HG03097 (cell line): ENCODE data around the gene SMPDL3A.

Experiments
- ATAC-seq: cut with Tn5 transposase; IDR thresholded peaks from one replicate; pipeline ENCODE4 v1.9.1; 2021; ENCODE audit not compliant: unreplicated experiment, low FRiP score

Gene SMPDL3A

DNA sequence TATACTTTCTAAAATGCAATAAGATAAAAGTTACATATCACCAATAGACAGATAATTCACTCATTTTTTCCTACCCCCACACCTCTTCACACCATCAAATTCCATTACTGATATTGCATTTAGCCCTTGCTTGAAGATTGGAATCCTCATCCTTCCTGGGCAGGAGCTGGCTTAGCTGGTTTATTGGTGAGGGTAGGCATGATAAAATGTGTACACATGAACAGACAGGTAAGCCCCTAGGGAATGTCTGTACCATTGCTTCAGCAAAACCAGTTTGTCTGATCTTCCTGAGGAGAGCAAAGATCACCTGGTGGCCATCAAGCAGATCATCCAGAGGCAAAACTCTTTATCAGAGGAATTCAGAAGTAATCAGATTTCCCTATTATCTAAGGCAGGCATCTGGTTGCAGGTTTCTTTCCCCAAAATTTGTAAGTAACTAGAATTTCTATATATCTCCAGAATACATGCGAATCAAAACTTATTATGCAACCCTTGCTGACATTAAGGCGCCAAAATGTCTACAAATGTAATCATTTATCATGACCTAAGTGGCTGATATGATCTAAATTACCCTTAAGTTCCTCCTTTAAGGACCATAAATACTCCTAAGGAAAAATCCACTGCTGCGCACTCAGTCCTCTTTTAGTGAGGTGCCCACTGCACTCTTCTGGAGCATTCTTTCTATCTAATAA is 16.2 kb upstream of the SMPDL3A start:
- no peak for ATAC-seq

DNA sequence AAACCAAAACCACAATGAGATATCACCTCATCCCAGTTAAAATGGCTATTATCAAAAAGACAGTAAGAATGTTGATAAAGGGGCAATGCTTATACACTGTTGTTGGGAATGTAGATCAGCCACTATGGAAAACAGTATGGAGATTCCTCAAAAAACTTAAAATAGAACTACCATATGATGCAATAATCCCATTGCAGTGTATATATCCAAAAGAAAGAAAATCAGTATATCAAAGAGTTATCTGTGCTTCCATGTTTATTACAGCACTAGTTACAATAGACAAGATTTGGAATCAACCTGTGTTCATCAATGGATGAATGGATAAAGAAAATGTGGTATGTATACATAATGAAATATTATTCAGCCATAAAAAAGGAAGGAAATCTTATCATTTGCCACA is 13.1 kb upstream of the SMPDL3A start:
- ATAC-seq, result no peak

DNA sequence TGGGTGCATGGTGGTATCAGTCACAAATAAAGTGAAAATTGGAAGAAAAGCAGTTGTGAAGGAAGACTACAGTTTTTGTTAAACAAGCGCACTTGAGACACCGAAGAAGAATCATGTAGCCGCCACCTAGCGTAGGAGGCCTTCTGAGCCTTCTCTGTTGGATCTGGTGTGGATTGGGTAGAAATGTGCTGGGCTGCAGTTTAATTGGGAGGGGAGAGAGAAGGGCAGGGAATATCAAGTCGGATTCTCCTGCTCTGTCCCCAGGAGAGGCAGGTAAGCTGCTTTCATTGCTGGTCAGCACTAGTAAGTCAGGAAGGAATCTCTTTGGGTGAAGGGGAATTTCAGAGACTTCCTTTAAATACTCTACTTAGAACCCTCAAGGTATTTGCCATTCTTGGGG is 10.8 kb upstream of the SMPDL3A start:
- no peak for ATAC-seq

DNA sequence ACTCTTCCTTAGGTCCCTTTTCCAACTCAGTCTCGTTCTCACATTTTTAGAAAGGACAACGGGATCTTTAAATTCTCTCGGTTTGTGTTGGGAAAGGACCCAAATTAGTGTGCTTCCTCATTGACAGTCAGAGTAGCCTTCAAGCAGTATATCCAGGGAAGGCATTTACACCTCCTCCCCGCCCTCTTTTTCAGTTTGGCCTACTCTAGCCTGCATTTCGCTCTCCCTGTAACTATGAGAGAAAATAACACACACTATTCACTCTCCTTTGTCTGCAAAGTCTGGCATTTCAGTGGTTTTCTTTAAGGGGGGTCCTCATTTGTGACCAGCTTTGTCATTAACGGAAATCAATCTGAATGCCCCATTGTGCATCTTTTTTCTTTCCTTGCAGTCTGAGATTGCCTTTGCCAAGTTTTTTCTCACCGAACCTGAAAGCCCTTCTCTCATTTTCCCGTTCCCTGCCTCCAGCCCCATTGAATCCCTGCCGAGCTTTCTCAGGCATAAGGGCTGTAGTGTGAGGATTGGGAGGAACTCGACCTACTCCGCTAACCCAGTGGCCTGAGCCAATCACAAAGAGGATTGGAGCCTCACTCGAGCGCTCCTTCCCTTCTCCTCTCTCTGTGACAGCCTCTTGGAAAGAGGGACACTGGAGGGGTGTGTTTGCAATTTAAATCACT is 9.9 kb upstream of the SMPDL3A start:
- no peak for ATAC-seq

DNA sequence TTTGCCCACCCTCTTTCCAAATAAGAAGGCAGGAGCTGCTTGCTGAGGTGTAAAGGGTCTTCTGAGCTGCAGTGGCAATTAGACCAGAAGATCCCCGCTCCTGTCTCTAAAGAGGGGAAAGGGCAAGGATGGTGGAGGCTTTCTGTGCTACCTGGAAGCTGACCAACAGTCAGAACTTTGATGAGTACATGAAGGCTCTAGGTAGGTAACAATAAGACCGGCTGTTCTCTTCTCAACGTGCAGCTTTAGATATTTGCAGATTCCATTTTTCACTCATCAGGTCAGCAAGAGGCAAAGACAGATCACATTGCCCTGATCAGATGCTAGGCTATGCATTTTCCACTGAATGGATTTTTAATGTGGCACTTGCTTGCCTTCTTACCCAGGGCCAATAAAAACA is 9.4 kb upstream of the SMPDL3A start, which contains the start of gene FABP7:
FABP7 (plus strand) TSS at position 50 of the 400 bp plus-strand sequence; CDS start at position 129, 79 bp downstream.
- no peak for ATAC-seq

DNA sequence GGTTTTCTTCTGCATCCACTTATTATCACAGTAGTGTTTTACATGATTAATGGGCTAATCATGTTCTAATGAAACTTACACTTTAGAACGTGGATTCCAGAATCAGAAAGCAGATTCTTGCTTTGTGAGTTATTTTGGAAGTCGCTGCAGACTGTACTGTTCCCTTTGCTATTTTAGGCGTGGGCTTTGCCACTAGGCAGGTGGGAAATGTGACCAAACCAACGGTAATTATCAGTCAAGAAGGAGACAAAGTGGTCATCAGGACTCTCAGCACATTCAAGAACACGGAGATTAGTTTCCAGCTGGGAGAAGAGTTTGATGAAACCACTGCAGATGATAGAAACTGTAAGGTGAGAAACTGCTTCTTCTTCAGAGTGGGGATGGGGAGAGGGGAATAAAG is 8.9 kb upstream of the SMPDL3A start:
- ATAC-seq, result no peak

DNA sequence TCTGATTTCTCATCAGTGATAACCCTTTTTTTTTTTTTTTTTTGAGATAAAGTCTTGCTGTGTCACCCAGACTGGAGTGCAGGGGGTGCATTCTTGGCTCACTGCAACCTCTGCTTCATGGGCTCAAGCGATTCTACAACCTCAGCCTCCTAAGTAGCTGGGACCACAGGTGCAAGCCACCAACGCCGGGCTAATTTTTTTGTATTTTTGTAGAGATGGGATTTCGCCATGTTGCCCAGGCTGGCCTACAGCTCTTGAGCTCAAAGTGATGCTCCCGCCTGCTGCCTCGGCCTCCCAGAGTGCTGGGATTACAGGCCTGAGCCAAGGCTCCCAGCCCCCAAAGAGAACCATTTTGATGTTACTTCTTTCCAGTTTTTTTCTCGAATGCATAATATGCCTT is 7.3 kb upstream of the SMPDL3A start:
- ATAC-seq, result no peak

DNA sequence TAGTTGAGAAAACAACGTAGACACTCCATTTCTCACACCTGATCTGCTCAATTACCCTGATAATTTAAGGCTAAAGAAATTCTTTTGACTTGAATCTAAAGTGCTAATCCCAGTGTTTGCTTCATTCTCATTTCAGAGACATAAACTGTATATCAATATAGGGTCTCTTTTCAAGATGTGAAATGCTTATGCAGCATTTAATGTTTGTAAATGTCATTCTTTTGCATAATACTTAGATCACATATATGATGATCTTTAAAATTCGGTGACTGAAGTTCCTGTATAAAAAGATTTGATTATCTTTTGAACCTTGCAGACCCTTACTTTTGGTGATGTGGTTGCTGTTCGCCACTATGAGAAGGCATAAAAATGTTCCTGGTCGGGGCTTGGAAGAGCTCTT is 5.7 kb upstream of the SMPDL3A start:
- ATAC-seq, result no peak

DNA sequence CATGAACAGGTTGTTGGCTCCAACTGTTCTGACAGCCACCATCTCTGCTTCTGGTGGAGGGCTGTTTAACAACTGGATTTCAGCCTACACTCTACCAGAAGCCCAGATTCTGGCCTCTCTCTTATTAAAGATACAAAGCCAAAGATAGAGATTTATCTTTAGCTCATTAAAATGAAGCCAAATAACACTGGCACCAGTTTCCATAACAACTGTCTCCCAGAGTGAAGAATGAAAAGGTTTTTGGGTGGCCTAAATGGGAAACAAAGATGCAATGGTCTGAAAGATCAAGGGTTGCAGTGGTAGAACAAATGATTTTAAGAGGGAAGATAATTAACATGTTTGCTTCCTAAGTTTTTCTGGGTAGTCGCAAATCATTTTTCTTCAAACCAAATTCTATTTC is 3.2 kb upstream of the SMPDL3A start:
- no peak for ATAC-seq

DNA sequence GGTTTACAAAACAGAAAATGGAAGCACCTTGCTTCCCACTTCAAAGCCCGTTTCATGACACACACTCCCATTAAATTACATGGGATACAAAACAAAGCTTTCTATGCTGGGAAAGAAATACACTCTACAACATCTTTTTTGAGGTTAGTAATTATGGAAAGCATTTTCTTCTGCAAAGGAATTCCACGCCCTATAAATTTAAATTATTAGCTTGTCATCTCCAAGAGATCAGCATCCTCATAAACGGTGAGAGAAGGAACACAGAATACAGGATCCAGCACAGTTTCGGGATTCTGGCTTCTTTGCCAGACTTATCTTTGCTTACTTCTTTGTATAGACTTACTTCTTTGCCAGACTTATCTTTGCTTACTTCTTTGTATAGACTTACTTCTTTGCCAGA is 1.3 kb upstream of the SMPDL3A start:
- no peak for ATAC-seq

DNA sequence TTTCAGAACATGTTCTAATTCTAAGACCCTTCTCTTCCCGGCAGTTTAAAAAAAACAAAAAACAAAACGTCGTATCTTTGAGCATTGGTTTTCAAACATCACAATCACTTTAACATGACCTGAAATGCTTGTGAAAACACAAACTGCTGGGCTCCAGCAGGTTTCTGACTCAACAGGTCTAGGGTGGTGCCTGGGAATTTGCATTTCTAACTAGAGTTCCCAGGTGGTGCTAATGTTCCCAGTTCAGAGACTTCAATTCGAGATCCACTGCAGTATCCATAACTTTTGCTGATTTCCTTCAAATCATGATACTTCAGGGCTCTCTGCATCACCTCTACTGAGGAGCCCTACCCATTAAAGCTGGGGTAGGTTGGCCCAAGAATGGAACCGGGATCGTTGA is 850 bp upstream of the SMPDL3A start:
- no peak for ATAC-seq

DNA sequence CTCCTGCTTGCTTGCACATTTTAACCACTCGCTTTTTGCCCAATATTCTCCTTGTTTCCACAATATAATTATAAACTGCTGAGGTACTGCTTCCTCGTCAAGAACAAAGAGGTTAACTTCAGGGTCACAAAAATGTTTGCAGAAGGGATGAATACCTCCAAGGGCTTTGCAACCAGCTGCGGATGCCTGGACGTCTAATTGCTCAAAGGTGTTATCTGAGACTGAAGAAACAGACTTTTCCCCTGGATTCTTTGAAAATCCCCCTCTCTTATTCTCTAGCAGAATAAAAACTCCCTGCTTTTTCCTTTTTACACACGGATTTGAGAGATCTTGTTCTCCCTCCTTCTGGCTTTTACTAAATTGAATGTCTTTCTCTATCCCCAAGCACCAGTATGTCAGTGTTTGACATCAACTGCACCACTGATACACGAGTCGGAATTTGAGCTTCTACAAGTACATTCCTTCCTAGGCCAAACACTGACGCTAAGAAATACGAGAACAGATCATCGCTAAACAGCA is 336 bp upstream of the SMPDL3A start:
- ATAC-seq, result no peak

DNA sequence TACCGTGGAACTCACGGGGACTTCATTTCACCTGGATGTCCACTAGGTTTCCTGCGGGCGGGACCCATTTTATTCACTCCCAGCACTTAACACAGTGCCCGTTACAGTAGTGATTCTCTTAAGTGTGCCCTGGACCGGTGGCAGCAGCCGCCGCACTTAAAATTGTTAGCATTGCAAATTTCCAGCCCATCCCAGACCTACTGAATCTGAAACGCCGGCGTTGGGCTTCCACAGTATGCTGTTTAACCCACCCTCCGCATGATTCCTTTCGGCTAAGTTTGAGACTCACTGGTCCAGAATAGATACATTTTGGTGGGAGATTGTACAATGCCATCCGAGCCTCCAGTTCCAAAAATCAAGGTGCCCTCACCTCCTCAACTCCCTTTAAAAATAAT is 967 bp downstream of the SMPDL3A start:
- no peak for ATAC-seq

DNA sequence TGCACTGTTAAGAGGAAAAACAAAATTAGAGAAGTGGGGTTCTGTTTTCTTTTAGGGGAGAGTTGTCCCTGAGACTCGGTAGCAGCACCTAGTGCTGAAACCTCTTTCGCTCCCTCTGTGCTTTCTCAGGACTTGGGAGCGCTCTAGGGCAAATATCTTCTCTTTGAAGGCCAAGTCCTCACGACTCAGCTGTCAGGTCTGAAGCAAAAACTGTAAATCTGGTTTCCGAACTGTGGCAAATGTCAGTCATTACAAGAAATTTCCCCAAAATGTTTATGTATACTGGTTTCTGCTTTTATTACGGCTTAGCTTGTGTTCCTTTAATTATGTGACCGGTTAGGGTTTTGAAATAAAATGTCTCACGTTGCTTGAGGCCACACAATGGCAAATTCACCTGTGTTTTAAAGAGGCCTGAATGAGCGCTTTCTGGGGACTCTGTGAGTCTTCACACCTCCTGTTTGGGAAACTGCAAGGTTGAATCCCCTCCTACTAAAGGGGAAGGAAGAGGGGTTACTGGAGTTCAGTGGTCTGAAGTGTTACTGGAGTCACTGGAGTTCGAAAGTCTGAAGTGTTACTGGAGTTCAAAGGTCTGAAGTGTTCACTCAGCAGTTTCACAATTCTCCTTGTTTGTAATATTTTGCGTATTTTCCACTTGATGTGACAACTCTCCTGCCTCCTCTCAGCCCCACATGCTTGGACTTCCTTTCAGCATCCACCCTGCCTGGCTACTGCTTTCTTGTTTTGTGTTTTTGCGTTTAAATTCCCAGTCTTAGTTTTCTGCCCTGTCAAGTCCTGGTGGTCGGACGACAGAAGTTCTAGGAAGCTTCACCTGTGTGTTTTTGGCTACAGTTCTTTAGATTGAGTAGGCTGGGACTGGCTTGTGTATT is 1.6 kb downstream of the SMPDL3A start:
- ATAC-seq, result no peak

DNA sequence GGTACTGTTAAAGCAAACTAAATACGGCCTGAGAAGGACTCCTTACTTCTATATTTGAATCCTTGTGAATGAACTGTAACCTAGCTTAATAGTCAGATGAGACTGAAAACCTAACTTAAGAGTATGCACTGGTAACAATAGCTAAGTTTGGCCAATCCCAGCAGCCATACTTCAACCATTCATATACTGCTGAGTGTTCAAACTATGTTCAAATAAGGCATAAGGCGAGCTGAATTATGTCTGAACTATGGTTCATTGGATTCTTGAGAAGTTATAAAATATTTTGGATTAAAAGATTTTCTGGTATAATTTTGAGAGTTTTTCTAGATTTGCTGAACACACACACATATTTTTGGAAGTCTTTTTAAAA is 2.2 kb downstream of the SMPDL3A start:
- ATAC-seq, result no peak

DNA sequence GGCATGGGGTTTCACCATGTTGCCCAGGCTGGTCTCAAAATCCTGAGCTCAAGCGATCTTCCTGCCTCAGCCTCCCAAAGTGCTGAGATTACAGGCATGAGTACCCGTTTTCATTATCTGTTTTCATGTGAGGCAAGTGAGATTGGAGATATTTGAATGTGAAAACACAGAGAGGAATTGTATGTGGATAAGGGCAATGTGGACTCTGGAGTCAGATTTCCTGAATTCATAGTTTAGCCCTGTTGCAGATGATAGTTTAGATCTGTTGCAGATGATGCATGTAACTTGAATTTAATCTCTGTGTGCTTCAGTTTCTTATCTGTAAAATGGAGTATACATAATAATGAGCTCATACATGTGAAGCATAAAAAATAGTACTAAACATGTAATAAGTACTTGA is 3.7 kb downstream of the SMPDL3A start:
- ATAC-seq, result no peak

DNA sequence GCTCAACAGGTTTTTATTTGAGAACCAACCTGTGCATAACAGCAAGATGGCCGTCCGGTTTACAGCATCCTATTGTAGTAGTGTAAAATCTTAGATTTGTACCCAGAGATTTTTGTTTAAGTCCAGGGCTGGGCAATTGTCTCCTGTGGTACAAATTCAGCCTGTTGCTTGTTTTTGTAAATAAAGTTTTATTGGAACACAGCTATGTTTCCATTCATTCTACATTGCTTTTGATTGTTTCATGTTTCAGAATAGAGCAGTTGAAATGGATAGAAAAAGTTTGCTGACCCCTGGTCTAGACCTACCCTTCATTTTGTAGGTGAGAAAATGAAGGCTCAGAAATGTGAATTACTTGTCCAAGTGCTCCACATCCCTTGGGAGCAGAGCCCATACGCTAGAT is 8.5 kb downstream of the SMPDL3A start:
- no peak for ATAC-seq

DNA sequence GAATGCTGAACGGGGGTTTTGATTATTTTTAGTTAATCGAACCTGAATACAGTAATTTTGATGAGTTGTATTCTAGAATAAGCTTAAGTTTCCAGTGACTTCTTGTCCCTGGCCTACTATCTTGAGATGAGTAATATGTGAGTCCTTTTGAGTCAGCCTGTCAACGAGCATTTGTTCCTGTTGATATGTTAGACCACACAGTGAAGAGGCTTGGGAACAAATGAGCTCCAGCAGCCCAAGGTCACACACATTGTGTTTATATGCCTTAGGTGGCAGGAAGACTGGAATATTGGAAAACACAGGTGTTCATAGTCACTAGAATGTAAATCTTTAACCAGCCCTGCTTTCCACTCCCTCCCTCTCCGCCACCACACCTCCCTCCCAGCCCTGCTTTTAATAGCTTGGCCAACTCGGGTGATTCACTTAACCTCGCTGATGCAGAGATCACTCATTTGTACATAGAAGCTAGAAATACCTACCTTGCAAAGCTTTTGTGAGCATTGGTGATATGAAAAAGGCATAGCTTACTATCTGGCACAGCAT is 9.1 kb downstream of the SMPDL3A start:
- ATAC-seq, result peak; percentile 78

DNA sequence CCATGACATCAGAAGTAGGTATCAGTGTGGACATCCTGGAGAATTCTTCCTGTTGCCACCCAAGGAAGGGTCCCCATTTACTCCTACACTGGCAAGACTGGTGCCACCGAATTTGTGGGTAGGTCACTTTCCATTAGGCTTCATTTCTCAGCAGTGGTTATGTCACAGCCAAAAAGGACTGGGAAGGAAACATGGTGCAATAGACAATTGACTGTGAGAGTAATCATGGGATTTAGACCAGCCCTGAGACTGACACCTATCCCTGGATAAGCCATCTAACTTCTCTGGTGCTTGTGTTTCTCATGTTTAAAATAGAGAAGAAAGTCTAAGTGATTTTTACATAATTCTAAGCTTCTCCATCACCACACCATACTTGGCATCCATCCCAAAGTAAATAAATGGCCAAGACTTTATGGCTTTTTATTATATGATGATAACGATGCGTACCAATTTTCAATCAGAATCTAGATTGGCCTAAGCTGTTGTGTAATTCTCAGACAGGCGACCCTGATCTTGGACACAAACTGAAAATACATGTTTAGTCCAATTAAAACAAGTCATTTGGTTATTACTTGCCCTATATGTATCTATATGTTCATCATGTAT is 10.2 kb downstream of the SMPDL3A start:
- no peak for ATAC-seq

DNA sequence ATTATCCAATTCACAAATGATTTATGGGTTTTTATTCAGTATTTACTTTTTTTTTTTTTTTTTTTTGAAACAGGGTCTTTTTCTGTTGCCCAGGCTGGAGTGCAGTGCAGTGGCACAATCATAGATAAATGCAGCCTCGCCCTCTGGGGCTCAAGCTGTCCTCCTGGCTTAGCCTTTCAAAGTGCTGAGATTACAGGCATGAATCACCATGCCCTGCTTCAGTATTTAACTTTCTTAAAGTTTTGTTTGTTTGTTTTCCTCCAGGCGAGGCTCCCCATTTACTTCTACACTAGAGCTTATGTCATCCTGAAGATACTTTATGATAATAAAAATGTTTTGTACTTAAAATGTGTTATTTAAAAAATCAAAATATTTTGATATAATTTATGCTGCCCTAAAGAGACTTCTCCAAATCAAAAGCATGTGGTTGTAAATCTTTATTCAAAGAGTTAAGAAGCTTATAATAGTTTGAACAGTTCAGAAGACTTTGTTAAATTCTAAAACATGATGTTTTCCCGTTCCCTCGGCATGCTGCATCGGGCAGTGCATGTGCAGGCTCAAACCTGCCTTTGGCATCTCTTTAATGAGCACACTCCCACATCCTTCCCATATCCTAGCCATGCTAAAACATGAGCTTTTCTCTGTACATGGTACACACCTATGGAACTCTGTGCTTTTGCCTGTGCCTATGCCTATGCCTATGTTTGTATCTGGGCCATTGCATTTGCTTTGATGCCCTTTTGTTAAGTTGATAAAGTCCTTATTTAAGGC is 11.0 kb downstream of the SMPDL3A start:
- ATAC-seq, result no peak
